CD4-positive, alpha-beta T cell (primary cell): Measurements from ENCODE around the gene EZH1. TPM values are rescaled to one million over a fixed set of nuclear protein-coding genes. Genes with fewer than 3 reads are reported as not detected.

Experiments
- ATAC-seq: fragments of 200-7000 bp; cut with Tn5 transposase; one replicate; pipeline ENCODE4 v1.10.0; 2022; ENCODE audit warnings: mild to moderate bottlenecking; ENCODE audit not compliant: poor library complexity
- CTCF ChIA-PET: fragments of 350-600 bp; sonication (Branson Sonifier 250); formaldehyde crosslinking; loops from one replicate; lab custom pipeline; 2021; ENCODE audit warnings: antibody characterized with exemption, inconsistent platforms; lab: Charles Lee
- POLR2A ChIA-PET: fragments of 350-600 bp; sonication (Branson Sonifier 250); formaldehyde crosslinking; loops from one replicate; lab custom pipeline; 2021; ENCODE audit warnings: antibody characterized with exemption, inconsistent platforms; lab: Charles Lee
- DNase-seq, 14 experiments: peaks; one replicate each; pipeline ENCODE4 v3.0.0-alpha.2; 2013 to 2020; ENCODE audit warnings: mixed read lengths in 2 of 14
- H3K27ac ChIP-seq, 2 donors: one replicate each; pipeline versions ENCODE4 v1.5.1 to v1.7.0; 2013; ENCODE audit warnings: low read length in 2 of 2, low read depth in 1 of 2, mild to moderate bottlenecking in 1 of 2
- H3K27me3 ChIP-seq, 2 experiments: 1 replicate in 1 of 2; 2 replicates in 1 of 2; pipeline versions ENCODE4 v1.6.1 to v1.7.0; 2013; ENCODE audit warnings: low read length in 2 of 2, control low read depth in 1 of 2, mild to moderate bottlenecking in 1 of 2, moderate library complexity in 1 of 2; ENCODE audit not compliant: insufficient read depth in 2 of 2, control insufficient read depth in 1 of 2
- H3K36me3 ChIP-seq: one replicate; pipeline ENCODE4 v1.6.1; 2013; ENCODE audit warnings: low read length, control low read depth; ENCODE audit not compliant: insufficient read depth
- H3K4me1 ChIP-seq: one replicate; pipeline ENCODE4 v1.6.1; 2013; ENCODE audit warnings: low read length, control low read depth; ENCODE audit not compliant: insufficient read depth
- H3K4me3 ChIP-seq: one replicate; pipeline ENCODE4 v1.5.1; 2013; ENCODE audit warnings: mild to moderate bottlenecking, low read length, moderate library complexity
- H3K9me3 ChIP-seq, 2 experiments: 1 replicate in 1 of 2; 2 replicates in 1 of 2; pipeline versions ENCODE4 v1.6.1 to v1.7.0; 2013; ENCODE audit warnings: low read length in 2 of 2, mild to moderate bottlenecking in 2 of 2, control low read depth in 1 of 2, moderate library complexity in 1 of 2; ENCODE audit not compliant: control insufficient read depth in 1 of 2, insufficient read depth in 1 of 2
- H3K27ac Mint-ChIP-seq: one replicate; pipeline ENCODE4 v1.8.0; 2020; ENCODE audit warnings: mixed read lengths
- H3K27me3 Mint-ChIP-seq: one replicate; pipeline ENCODE4 v1.8.0; 2021; ENCODE audit warnings: mixed read lengths
- H3K36me3 Mint-ChIP-seq: one replicate; pipeline ENCODE4 v1.8.0; 2021; ENCODE audit warnings: low read depth, mixed read lengths
- H3K4me1 Mint-ChIP-seq: one replicate; pipeline ENCODE4 v1.8.0; 2021; ENCODE audit warnings: low read depth, mixed read lengths
- H3K4me3 Mint-ChIP-seq: one replicate; pipeline ENCODE4 v1.8.0; 2020; ENCODE audit warnings: mild to moderate bottlenecking, mixed read lengths
- H3K9me3 Mint-ChIP-seq: one replicate; pipeline ENCODE4 v1.8.0; 2020; ENCODE audit warnings: mixed read lengths
- intact Hi-C, 2 experiments: fragments of 100-400 bp; cut with DNase I in 1 of 2; cut with micrococcal nuclease in 1 of 2; formaldehyde crosslinking; loops; one replicate each; pipeline versions ENCODE4 v1.15.1 to v1.9.0; 2023 to 2025; cut with DNase I, micrococcal nuclease
- total RNA-seq, 174 experiments: library from RNA in 2 of 174; stranded (reverse) in 2 of 174; gene quantifications; one replicate each; pipeline ENCODE4 v1.2.3 and lab custom pipeline; 2021 to 2026
- TF ChIP-seq, protein P1 (sequence below): fragments of 200-600 bp; IDR thresholded peaks from one replicate; pipeline ENCODE4 v1.8.0; 2022; ENCODE audit warnings: antibody characterized with exemption, mild to moderate bottlenecking

Gene EZH1
- total RNA-seq, 2 experiments from 2014 or later: 73.3 to 76.1 TPM

DNA sequence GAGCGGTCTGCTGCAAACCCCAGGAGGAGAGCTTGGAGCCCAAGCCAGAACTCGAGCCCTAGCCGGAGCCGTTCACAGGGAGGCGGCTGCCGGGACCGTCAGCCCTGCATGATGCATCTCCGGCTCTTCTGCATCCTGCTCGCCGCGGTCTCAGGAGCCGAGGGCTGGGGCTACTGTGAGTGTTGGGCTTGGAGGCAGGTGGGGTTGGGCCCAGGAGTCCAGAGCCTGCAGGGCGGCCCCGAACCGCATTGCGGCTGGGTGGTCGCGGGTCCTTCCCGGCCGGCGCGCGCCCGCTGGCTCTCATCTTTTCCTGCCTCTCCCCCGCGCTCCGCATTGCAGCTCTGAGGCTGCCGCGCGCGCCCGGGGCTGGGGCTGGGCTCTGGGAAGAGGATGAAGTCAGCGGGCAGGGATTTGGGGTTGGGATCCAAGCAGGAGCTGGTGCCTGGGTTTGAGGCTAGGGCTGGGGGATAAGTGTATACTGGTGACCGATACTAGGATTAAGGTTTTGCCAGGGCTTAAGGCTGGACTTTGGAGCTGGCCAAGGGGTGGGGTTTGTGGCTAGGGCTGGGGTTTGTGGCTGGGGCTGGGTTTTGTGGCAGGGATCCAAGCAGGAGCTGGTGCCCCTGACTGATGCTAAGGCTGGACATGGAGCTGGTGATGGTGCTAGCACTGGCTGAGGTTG lies 62.0 kb downstream of the EZH1 start:
- H3K4me3 ChIP-seq: peak overlapping the region; percentile 47
- peaks cover 55% of the 10 kb centered on the region for H3K4me1 ChIP-seq
- peak; percentile 19 for ATAC-seq

DNA sequence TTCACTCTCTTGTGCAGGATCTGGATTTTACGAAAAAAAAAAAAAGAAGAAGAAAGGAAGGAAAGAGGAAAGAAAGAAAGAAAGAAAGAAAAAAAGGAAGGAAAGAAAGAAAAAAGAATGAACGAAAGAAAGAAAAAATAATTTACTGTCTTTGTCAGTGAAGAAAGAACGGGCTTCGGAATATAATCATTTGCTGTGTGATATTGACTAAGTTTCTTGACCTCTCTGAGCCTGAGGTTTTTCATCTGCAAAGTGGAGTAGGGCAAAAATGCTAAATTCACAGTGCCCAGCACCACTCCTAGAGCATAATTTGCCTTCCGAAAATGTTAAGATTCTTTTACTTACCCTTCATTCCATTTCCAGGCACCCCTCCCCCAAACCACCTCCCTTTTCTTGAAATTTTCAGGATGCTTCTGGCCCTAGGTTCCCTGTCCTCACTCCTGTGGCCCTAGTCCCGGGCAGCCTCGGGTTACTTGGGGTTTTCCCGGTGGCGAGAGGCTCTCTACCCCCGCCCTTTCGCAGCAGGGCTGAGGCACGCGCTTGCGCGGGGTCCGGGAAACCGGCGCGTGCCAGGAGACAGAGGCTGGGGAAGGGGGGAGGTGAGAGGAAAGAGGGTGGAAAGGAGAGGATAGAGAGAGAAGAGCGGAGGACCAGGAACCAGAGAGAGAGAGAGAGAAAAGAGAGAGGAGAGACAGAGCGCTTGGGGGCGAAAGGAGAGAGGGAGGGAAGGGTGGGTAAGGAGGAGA lies 62.7 kb downstream of the EZH1 start, which contains the start of gene CNTNAP1:
Gene CNTNAP1 (plus strand): TSS at position 556 of the 746 bp plus-strand sequence. CDS start 299 bp downstream, outside the sequence.
- Histone ChIP-seq H3K36me3 (no peaks in the 10 kb centered on the region), H3K4me1 (peaks cover 62% of the 10 kb centered on the region), H3K4me3 (peak within 1 kb of the TSS; percentile 47), H3K27ac (no peak within 1 kb of the TSS), H3K9me3 (peaks cover 0 to 6% of the 10 kb centered on the region in 2 experiments), H3K27me3 (peaks cover 31% of the 10 kb centered on the region in 2 experiments)
- intact Hi-C loops: loop anchor here in 1 of 2 experiments (5.0 kb wide), 1 partner anchor 60 kb away; no protein-coding TSS in a partner anchor
- Mint-ChIP-seq H3K9me3 (no peaks in the 10 kb centered on the region), H3K4me3 (peak within 1 kb of the TSS; percentile 78), H3K36me3 (no peaks in the 10 kb centered on the region), H3K27me3 (peaks cover 56% of the 10 kb centered on the region), H3K4me1 (peaks cover 60% of the 10 kb centered on the region), H3K27ac (peak within 1 kb of the TSS; percentile 24)
- ATAC-seq: no peak
- TF ChIP-seq, protein P1, sequence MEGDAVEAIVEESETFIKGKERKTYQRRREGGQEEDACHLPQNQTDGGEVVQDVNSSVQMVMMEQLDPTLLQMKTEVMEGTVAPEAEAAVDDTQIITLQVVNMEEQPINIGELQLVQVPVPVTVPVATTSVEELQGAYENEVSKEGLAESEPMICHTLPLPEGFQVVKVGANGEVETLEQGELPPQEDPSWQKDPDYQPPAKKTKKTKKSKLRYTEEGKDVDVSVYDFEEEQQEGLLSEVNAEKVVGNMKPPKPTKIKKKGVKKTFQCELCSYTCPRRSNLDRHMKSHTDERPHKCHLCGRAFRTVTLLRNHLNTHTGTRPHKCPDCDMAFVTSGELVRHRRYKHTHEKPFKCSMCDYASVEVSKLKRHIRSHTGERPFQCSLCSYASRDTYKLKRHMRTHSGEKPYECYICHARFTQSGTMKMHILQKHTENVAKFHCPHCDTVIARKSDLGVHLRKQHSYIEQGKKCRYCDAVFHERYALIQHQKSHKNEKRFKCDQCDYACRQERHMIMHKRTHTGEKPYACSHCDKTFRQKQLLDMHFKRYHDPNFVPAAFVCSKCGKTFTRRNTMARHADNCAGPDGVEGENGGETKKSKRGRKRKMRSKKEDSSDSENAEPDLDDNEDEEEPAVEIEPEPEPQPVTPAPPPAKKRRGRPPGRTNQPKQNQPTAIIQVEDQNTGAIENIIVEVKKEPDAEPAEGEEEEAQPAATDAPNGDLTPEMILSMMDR: no peak
- DNase-seq: peak in 2 of 14 experiments; percentile 55 to 60
- POLR2A ChIA-PET: interaction anchor here (0.8 to 1.3 kb wide), 2 partner anchors 26 to 73 kb away, joined by 3 to 5 read pairs; partner anchors contain the start of genes RETREG3 and TUBG1
- CTCF ChIA-PET: interaction anchor here (1.0 to 2.0 kb wide), 2 partner anchors 8 to 104 kb away, joined by 3 to 10 read pairs; partner anchors contain the start of gene PSMC3IP

More for the DNA sequence above, 62.0 kb downstream of the EZH1 start:
- peak in 4 of 14 experiments; percentile 47 to 57 (median 52) for DNase-seq
- Histone ChIP-seq H3K27ac (no peak overlapping the region), H3K9me3 (peaks cover 0 to 6% of the 10 kb centered on the region in 2 experiments), H3K27me3 (peaks cover 31% of the 10 kb centered on the region in 2 experiments), H3K36me3 (no peaks in the 10 kb centered on the region)
- Mint-ChIP-seq H3K27ac (no peak overlapping the region), H3K36me3 (no peaks in the 10 kb centered on the region), H3K9me3 (no peaks in the 10 kb centered on the region), H3K4me3 (peak overlapping the region; percentile 78), H3K4me1 (peaks cover 55% of the 10 kb centered on the region), H3K27me3 (peaks cover 51% of the 10 kb centered on the region)
- TF ChIP-seq, protein P1: no peak
- ChIA-PET POLR2A (interaction anchor here (0.7 to 1.4 kb wide), 5 partner anchors 11 to 78 kb away, joined by 3 to 6 read pairs (median 4); partner anchors contain the start of genes RAMP2, RETREG3 and TUBG1), CTCF (interaction anchor here (1.0 to 2.0 kb wide), 2 partner anchors 9 to 105 kb away, joined by 3 to 10 read pairs; partner anchors contain the start of gene PSMC3IP)
- intact Hi-C loops: loop anchor here in 1 of 2 experiments (5.0 kb wide), 1 partner anchor 59 kb away; no protein-coding TSS in a partner anchor

DNA sequence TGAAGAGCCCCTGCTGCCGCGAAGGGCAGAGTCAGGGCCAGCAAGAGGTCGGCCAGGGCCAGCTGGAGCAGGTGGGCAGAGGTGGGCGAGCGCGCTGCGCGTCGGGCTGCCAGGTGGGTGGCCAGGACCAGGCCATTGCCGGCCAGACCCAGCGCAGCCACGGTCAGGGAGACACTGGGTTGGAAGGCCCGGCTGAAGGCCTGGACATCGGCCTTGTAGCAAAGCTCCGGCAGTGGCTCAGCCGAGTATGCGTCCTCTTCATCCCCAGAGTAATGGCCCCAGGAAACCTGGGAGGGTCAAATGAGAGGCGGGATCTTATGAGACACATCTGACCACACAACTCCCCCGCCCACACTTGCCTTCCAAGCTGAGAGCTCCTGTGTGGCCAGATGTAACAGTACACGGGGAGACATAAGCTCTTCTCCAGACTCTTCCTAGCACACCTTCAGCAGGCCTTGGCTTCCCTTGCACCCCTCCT lies 64.5 kb downstream of the EZH1 start:
- Mint-ChIP-seq H3K4me1 (peaks cover 64% of the 10 kb centered on the region), H3K9me3 (no peaks in the 10 kb centered on the region), H3K36me3 (no peaks in the 10 kb centered on the region), H3K4me3 (peak overlapping the region; percentile 76), H3K27me3 (peaks cover 60% of the 10 kb centered on the region), H3K27ac (peak overlapping the region; percentile 66)
- peaks cover 44 to 45% of the 10 kb centered on the region in 2 experiments for H3K27me3 ChIP-seq
- CTCF ChIA-PET: interaction anchor here (0.7 to 2.8 kb wide), 3 partner anchors 10 to 102 kb away, joined by 3 to 24 read pairs (median 6); partner anchors contain the start of gene PSMC3IP
- DNase-seq (no peak), ATAC-seq (no peak)
- TF ChIP-seq, protein P1: no peak
- H3K4me3 ChIP-seq: peak overlapping the region; percentile 49
- intact Hi-C loops: loop anchor here in 1 of 2 experiments (5.0 kb wide), 1 partner anchor 62 kb away; no protein-coding TSS in a partner anchor
- H3K9me3 ChIP-seq: peaks cover 0 to 19% of the 10 kb centered on the region in 2 experiments
- POLR2A ChIA-PET: interaction anchor here (0.6 to 4.3 kb wide), 6 partner anchors 10 to 570 kb away, joined by 3 to 22 read pairs (median 5); partner anchors contain the start of genes PSMC3IP, RETREG3 and TUBG1
- H3K27ac ChIP-seq: no peak overlapping the region
- H3K36me3 ChIP-seq: no peaks in the 10 kb centered on the region
- H3K4me1 ChIP-seq: peaks cover 78% of the 10 kb centered on the region
